Colonic mucosa (tissue), 4 donors: Measurements from ENCODE around the gene TSPAN5. TPM values are rescaled to one million over a fixed set of nuclear protein-coding genes. Genes with fewer than 3 reads are reported as not detected.

ENCODE experiments used
- DNase-seq: peaks from one replicate; pipeline ENCODE4 v3.0.0-alpha.2; 2020
- H3K27ac ChIP-seq: fragments of 200-600 bp; one replicate; pipeline ENCODE4 v1.8.0; 2021
- H3K27me3 ChIP-seq: fragments of 200-600 bp; one replicate; pipeline ENCODE4 v1.8.0; 2021
- H3K36me3 ChIP-seq: fragments of 200-600 bp; one replicate; pipeline ENCODE4 v1.8.0; 2021
- H3K4me1 ChIP-seq: fragments of 200-600 bp; one replicate; pipeline ENCODE4 v1.8.0; 2021; ENCODE audit warnings: mild to moderate bottlenecking
- H3K4me3 ChIP-seq: fragments of 200-600 bp; one replicate; pipeline ENCODE4 v1.8.0; 2021
- H3K9ac ChIP-seq, 2 donors: one replicate each; pipeline ENCODE4 v1.7.0; 2013; ENCODE audit warnings: control low read depth in 2 of 2, low read depth in 2 of 2, low read length in 2 of 2
- H3K9me3 ChIP-seq: fragments of 200-600 bp; one replicate; pipeline ENCODE4 v1.8.0; 2021
- CTCF ChIP-seq: fragments of 200-600 bp; IDR thresholded peaks from one replicate; pipeline ENCODE4 v1.8.0; 2022; ENCODE audit warnings: antibody characterized with exemption, mild to moderate bottlenecking
- intact Hi-C: fragments of 100-400 bp; cut with DNase I; formaldehyde crosslinking; loops from one replicate; pipeline ENCODE4 v1.14.1; 2022
- total RNA-seq, 2 donors: library from RNA; stranded (reverse); fragmentation: NEBNext Ultra II Directional in 1 of 2; extraction: Animal tissue kit (Norgen Biotek cat#: 25700) in 1 of 2; gene quantifications; one replicate each; pipeline ENCODE4 v1.2.1, GENCODE V29; 2021
- donor health status: healthy.
- donor health status: DM: no; HTN: no; CAD: no.
- donor health status: DM: no; HTN: no; CAD: no.

The TSPAN5 gene
- total RNA-seq, 2 donors from 2014 or later = 5.3 to 5.6 TPM

- H3K4me1 ChIP-seq = no peaks in the 10 kb centered on the region
Measured at GRCh38 chr4:98516441-98517217, 141.8 kb downstream of the TSPAN5 start.

GRCh38 chr4:98516042-98516440, 142.4 kb downstream of the TSPAN5 start:
- TF ChIP-seq CTCF = no peak
- no peak overlapping the region for H3K27ac ChIP-seq
- no peaks in the 10 kb centered on the region for H3K9me3 ChIP-seq
- intact Hi-C loops = no loop called here
- H3K27me3 ChIP-seq = no peaks in the 10 kb centered on the region
- no peaks in the 10 kb centered on the region for H3K4me1 ChIP-seq
- no peak overlapping the region for H3K4me3 ChIP-seq
- no peak overlapping the region for H3K9ac ChIP-seq
- DNase-seq = no peak
- H3K36me3 ChIP-seq = no peaks in the 10 kb centered on the region

More at GRCh38 chr4:98516441-98517217, 141.8 kb downstream of the TSPAN5 start:
- Histone ChIP-seq H3K27ac (no peak overlapping the region), H3K9ac (no peak overlapping the region), H3K9me3 (no peaks in the 10 kb centered on the region), H3K36me3 (no peaks in the 10 kb centered on the region), H3K27me3 (no peaks in the 10 kb centered on the region), H3K4me3 (no peak overlapping the region)
- DNase-seq = no peak
- TF ChIP-seq CTCF = no peak
- intact Hi-C loops = no loop called here

GRCh38 chr4:98515470-98515809, 143.0 kb downstream of the TSPAN5 start:
- Histone ChIP-seq H3K27ac (no peak overlapping the region), H3K27me3 (no peaks in the 10 kb centered on the region), H3K36me3 (no peaks in the 10 kb centered on the region), H3K9me3 (no peaks in the 10 kb centered on the region), H3K9ac (no peak overlapping the region), H3K4me1 (no peaks in the 10 kb centered on the region), H3K4me3 (no peak overlapping the region)
- intact Hi-C loops = no loop called here
- TF ChIP-seq CTCF = no peak
- DNase-seq = no peak

- Histone ChIP-seq H3K27me3 (no peaks in the 10 kb centered on the region), H3K4me1 (no peaks in the 10 kb centered on the region), H3K27ac (no peak overlapping the region), H3K4me3 (no peak overlapping the region), H3K36me3 (no peaks in the 10 kb centered on the region), H3K9me3 (no peaks in the 10 kb centered on the region), H3K9ac (no peak overlapping the region)
- intact Hi-C loops = no loop called here
- no peak for TF ChIP-seq CTCF
- no peak for DNase-seq
Measured at GRCh38 chr4:98514741-98515469, 143.5 kb downstream of the TSPAN5 start.

GRCh38 chr4:98512918-98513317, 145.5 kb downstream of the TSPAN5 start:
- intact Hi-C loops = no loop called here

More at GRCh38 chr4:98512918-98513317, 145.5 kb downstream of the TSPAN5 start:
- H3K27me3 ChIP-seq = no peaks in the 10 kb centered on the region
- no peaks in the 10 kb centered on the region for H3K9me3 ChIP-seq
- no peak for TF ChIP-seq CTCF
- H3K4me3 ChIP-seq = no peak overlapping the region
- DNase-seq = no peak
- no peaks in the 10 kb centered on the region for H3K36me3 ChIP-seq
- no peak overlapping the region for H3K9ac ChIP-seq
- H3K4me1 ChIP-seq = no peaks in the 10 kb centered on the region
- no peak overlapping the region for H3K27ac ChIP-seq
